Globus pallidus (tissue), 1 donor: ENCODE data around the gene ERICH4.
"Not testable (repeated sequence)": the region's sequence is repeated elsewhere in the genome, so short reads cannot be mapped to it uniquely, and the experiment has no call there.

Experiments
- DNase-seq: peaks from one replicate; pipeline ENCODE4 v3.0.0-alpha.2; 2015; ENCODE audit warnings: low spot score

The ERICH4 gene

GRCh38 chr19:41442473-41443355 is at the start of gene ERICH4:
Gene ERICH4, plus strand, starts transcription at chr19:41443156. Its CDS starts 14 bp downstream, at chr19:41443170.
- DNase-seq = no peak

GRCh38 chr19:41395355-41395754 is 47.6 kb upstream of the ERICH4 start:
- DNase-seq = no peak

GRCh38 chr19:41397086-41398049 is 45.6 kb upstream of the ERICH4 start, which contains the start of the genes BCKDHA and EXOSC5:
Gene BCKDHA, plus strand, starts transcription at chr19:41397818. Its CDS starts 10 bp downstream, at chr19:41397828.
Gene EXOSC5, minus strand, starts transcription at chr19:41397359. Its CDS starts 31 bp downstream, at chr19:41397328.
- DNase-seq = peak; percentile 99

- DNase-seq = no peak
Measured at GRCh38 chr19:41398050-41398418, 44.9 kb upstream of the ERICH4 start.

- no peak for DNase-seq
Measured at GRCh38 chr19:41398598-41398997, 44.4 kb upstream of the ERICH4 start.

- DNase-seq = no peak
Measured at GRCh38 chr19:41399091-41399490, 43.9 kb upstream of the ERICH4 start.

GRCh38 chr19:41399525-41399924 is 43.4 kb upstream of the ERICH4 start:
- no peak for DNase-seq

- no peak for DNase-seq
Measured at GRCh38 chr19:41401483-41401882, 41.5 kb upstream of the ERICH4 start.

GRCh38 chr19:41402010-41402409 is 40.9 kb upstream of the ERICH4 start:
- DNase-seq = no peak

- DNase-seq = no peak
Measured at GRCh38 chr19:41403181-41403970, 39.6 kb upstream of the ERICH4 start.

- DNase-seq = no peak
Measured at GRCh38 chr19:41405776-41406175, 37.2 kb upstream of the ERICH4 start.

- no peak for DNase-seq
Measured at GRCh38 chr19:41407271-41407670, 35.7 kb upstream of the ERICH4 start.

GRCh38 chr19:41408256-41408655 is 34.7 kb upstream of the ERICH4 start:
- DNase-seq = no peak

- DNase-seq = not testable (repeated sequence)
Measured at GRCh38 chr19:41408846-41409245, 34.1 kb upstream of the ERICH4 start.

GRCh38 chr19:41409288-41409687 is 33.7 kb upstream of the ERICH4 start:
- DNase-seq = no peak

- DNase-seq = no peak
Measured at GRCh38 chr19:41410336-41411054, 32.5 kb upstream of the ERICH4 start.

GRCh38 chr19:41411100-41411967 is 31.6 kb upstream of the ERICH4 start:
- DNase-seq = no peak

- DNase-seq = peak; percentile 80
Measured at GRCh38 chr19:41411968-41412265, 31.0 kb upstream of the ERICH4 start.

- DNase-seq = no peak
Measured at GRCh38 chr19:41412953-41413352, 30.0 kb upstream of the ERICH4 start.

GRCh38 chr19:41413947-41414346 is 29.0 kb upstream of the ERICH4 start:
- no peak for DNase-seq
